Ascending aorta (tissue), 2 donors: Measurements from ENCODE around the gene C3orf18. TPM values are rescaled to one million over a fixed set of nuclear protein-coding genes. Genes with fewer than 3 reads are reported as not detected.
A peak's percentile ranks its signal among the peaks of the same experiment; 100 is the strongest.

Experiments
- DNase-seq, 2 donors: peaks; one replicate each; pipeline ENCODE4 v3.0.0-alpha.2; 2019; ENCODE audit warnings: low spot score in 2 of 2
- H3K27ac ChIP-seq, 2 donors: fragments of 200-600 bp; sonication (generic); one replicate each; pipeline ENCODE4 v1.5.1; 2016 to 2017; ENCODE audit warnings: mild to moderate bottlenecking in 1 of 2
- H3K27me3 ChIP-seq: fragments of 200-600 bp; sonication (generic); one replicate; pipeline ENCODE4 v1.5.1; 2017
- H3K36me3 ChIP-seq, 2 donors: fragments of 200-600 bp; sonication (generic); one replicate each; pipeline ENCODE4 v1.5.1; 2016
- H3K4me1 ChIP-seq, 2 donors: fragments of 200-600 bp; sonication (generic); one replicate each; pipeline ENCODE4 v1.5.1; 2016 to 2017; ENCODE audit warnings: mild to moderate bottlenecking in 1 of 2
- H3K4me3 ChIP-seq, 2 donors: fragments of 200-600 bp; sonication (generic); one replicate each; pipeline ENCODE4 v1.5.1; 2016 to 2017; ENCODE audit warnings: mild to moderate bottlenecking in 1 of 2
- H3K9me3 ChIP-seq, 2 donors: fragments of 200-600 bp; sonication (generic); one replicate each; pipeline ENCODE4 v1.5.1; 2016
- intact Hi-C: fragments of 100-400 bp; cut with DNase I; formaldehyde crosslinking; loops from one replicate; pipeline ENCODE4 v1.15.1; 2023
- total RNA-seq: library from RNA; depleted of rRNA; stranded (reverse); fragments of >200 nt; gene quantifications from one replicate; pipeline ENCODE4 v1.1.0, GENCODE V29; 2016
- TF ChIP-seq, protein P1 (sequence below), 3 experiments: fragments of 200-600 bp in 2 of 3; fragments of 450-650 bp in 1 of 3; sonication (generic) in 2 of 3; IDR thresholded peaks; one replicate each; pipeline ENCODE4 v1.5.1; 2016 to 2019; ENCODE audit warnings: antibody characterized with exemption in 3 of 3, mild to moderate bottlenecking in 1 of 3, moderate library complexity in 1 of 3

C3orf18 gene
- total RNA-seq: 29.5 TPM

DNA sequence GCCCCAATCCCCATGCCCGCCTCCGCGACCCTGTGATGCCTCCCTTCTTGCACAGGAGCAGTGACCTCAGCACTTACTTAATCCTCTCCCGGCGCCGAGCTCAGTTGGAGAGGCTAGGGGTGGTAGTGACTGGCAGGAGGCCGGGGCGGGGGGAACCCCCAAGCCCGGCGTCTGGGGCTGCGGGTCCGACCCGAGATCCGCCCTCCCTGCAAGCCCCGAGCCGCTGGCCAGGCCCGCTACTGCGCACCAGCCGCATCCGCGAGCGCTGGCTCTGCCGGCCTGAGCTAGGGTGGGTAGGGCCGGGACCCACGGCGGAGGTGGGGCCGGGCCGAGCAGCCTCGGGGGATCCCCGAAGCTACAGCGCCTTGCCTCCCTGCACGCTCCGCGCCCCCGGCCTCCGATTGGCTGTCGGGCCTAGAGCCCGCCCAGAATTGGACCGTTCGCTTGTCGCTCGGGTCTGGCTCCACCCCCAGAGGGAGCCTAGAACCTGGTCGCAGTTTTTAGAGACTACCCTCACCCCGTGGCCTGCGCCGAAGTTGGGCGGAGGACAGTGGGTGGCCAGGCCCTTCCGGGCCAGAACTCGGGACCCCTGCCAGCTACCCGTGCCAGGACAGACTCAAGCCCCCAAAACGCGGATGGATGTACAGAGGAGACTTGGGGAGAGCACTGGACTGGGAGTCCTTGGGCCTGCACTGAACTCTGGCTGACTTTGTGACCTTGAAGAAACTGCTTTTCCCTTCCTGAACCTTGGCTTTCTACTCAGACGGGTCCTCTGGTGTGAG lies at the start of gene C3orf18:
Gene C3orf18, minus strand, starts transcription at position 362 of the 782 bp plus-strand sequence. CDS start 2,048 bp downstream, outside the sequence.
- DNase-seq: peak; percentile 83 to 97
- Histone ChIP-seq H3K27me3 (no peaks in the 10 kb centered on the region), H3K4me3 (peak within 1 kb of the TSS; percentile 76 to 89), H3K27ac (peak within 1 kb of the TSS; percentile 75 to 85), H3K4me1 (peaks cover 0 to 19% of the 10 kb centered on the region in 2 donors), H3K36me3 (no peaks in the 10 kb centered on the region), H3K9me3 (no peaks in the 10 kb centered on the region)
- TF ChIP-seq, protein P1, sequence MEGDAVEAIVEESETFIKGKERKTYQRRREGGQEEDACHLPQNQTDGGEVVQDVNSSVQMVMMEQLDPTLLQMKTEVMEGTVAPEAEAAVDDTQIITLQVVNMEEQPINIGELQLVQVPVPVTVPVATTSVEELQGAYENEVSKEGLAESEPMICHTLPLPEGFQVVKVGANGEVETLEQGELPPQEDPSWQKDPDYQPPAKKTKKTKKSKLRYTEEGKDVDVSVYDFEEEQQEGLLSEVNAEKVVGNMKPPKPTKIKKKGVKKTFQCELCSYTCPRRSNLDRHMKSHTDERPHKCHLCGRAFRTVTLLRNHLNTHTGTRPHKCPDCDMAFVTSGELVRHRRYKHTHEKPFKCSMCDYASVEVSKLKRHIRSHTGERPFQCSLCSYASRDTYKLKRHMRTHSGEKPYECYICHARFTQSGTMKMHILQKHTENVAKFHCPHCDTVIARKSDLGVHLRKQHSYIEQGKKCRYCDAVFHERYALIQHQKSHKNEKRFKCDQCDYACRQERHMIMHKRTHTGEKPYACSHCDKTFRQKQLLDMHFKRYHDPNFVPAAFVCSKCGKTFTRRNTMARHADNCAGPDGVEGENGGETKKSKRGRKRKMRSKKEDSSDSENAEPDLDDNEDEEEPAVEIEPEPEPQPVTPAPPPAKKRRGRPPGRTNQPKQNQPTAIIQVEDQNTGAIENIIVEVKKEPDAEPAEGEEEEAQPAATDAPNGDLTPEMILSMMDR (IDR thresholded peaks at IDR 0.05): no peak
- intact Hi-C loops: loop anchor here (2.0 kb wide), 4 partner anchors 209 to 1103 kb away; partner anchors contain the start of genes MANF, TEX264 and TMEM115

DNA sequence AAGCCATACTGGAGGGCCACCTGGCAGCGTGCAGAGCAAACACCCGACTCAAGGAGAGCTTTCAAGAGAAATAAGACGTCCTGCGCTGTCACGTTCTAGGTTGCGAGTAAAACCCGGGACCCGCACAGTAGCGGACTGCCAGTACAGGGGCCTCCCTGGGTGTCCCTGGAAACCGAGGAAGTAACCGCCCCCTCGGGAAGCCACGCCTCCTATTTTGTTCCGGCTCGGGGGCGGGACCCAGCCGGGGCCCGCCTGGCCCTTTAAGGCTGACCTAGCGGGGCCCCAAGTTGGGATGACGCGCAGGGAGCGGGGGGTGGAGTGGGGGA lies 49.2 kb upstream of the C3orf18 start:
- Histone ChIP-seq H3K27ac (peak overlapping the region; percentile 78 to 90), H3K4me1 (peaks cover 0 to 25% of the 10 kb centered on the region in 2 donors), H3K4me3 (peak overlapping the region; percentile 93 to 99), H3K9me3 (no peaks in the 10 kb centered on the region), H3K27me3 (no peaks in the 10 kb centered on the region), H3K36me3 (no peaks in the 10 kb centered on the region)
- DNase-seq: peak; percentile 74 to 97
- intact Hi-C loops: loop anchor here (1.0 to 10.0 kb wide), 8 partner anchors 16 to 1348 kb away; partner anchors contain the start of genes DOCK3, PCBP4 and RBM15B
- TF ChIP-seq, protein P1 (IDR thresholded peaks at IDR 0.05): no peak

DNA sequence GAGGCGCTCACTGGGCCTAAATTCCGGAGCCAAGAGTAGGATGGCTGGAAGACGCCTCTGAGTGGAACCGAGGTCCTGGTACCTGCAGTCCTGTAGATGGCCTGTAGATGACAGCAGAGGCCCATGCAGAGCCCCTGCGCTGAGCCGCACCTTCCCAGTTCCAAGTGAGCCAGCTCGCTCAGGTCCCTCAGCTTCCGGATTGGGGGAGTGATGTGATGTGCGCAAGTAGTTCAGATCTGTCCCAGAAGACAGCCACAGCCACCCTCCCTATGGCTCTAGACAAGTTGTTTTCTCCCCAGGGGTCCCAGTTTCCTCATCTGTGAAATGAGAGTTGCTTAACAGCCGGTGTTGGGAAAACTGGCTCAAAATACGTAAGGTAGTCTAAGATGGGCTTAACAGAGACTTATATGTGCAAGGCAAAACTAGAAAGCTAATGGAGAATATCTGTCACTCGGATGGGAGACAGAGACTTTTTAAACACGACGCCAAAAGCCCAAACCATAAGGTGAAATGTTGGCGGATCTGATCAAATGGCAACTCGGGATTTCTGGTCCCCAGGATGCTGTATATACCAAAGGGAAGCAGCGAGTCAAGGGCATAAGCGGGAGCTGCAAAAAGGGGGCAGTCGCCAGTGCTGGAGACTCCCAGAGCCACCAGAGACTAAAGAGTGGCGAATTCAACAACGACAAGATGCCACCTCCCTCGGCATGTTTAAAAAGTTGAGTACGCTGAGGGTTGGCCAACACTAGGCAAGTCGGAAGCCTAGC lies 48.6 kb upstream of the C3orf18 start:
- Histone ChIP-seq H3K27ac (peak overlapping the region; percentile 78 to 90), H3K9me3 (no peaks in the 10 kb centered on the region), H3K27me3 (no peaks in the 10 kb centered on the region), H3K36me3 (no peaks in the 10 kb centered on the region), H3K4me1 (peaks cover 0 to 25% of the 10 kb centered on the region in 2 donors), H3K4me3 (peak overlapping the region; percentile 93 to 99)
- intact Hi-C loops: loop anchor here (1.0 to 10.0 kb wide), 8 partner anchors 15 to 1349 kb away; partner anchors contain the start of genes DOCK3, PCBP4 and RBM15B
- TF ChIP-seq, protein P1 (IDR thresholded peaks at IDR 0.05): peak; percentile 98 to 99 (median 99)
- DNase-seq: peak in 1 of 2 donors; percentile 92

DNA sequence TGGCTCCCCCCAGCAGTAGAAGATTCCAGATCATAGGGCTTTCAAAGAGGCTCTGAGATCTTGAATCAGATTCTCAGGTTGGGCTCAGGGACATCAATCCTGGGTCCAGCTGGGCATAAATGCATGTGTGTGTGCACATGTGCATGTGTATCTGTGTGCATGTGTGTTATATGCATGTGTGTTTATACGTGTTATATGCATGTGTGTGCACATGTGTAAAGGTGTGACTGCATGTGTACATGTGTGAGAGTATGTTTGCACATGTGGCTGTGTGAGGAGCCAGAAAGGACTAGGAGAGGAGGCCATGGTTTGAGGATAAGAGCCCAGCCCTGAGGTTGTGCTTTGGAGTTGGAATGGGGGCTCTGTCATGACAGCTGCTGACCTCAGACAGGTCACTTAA lies 47.6 kb upstream of the C3orf18 start:
- intact Hi-C loops: loop anchor here (10.0 kb wide), 2 partner anchors 100 to 1350 kb away; partner anchors contain the start of gene PCBP4
- Histone ChIP-seq H3K9me3 (no peaks in the 10 kb centered on the region), H3K4me1 (peaks cover 3 to 31% of the 10 kb centered on the region in 2 donors), H3K27me3 (no peaks in the 10 kb centered on the region), H3K36me3 (no peaks in the 10 kb centered on the region), H3K27ac (no peak overlapping the region), H3K4me3 (no peak overlapping the region)
- DNase-seq: no peak
- TF ChIP-seq, protein P1 (IDR thresholded peaks at IDR 0.05): no peak

DNA sequence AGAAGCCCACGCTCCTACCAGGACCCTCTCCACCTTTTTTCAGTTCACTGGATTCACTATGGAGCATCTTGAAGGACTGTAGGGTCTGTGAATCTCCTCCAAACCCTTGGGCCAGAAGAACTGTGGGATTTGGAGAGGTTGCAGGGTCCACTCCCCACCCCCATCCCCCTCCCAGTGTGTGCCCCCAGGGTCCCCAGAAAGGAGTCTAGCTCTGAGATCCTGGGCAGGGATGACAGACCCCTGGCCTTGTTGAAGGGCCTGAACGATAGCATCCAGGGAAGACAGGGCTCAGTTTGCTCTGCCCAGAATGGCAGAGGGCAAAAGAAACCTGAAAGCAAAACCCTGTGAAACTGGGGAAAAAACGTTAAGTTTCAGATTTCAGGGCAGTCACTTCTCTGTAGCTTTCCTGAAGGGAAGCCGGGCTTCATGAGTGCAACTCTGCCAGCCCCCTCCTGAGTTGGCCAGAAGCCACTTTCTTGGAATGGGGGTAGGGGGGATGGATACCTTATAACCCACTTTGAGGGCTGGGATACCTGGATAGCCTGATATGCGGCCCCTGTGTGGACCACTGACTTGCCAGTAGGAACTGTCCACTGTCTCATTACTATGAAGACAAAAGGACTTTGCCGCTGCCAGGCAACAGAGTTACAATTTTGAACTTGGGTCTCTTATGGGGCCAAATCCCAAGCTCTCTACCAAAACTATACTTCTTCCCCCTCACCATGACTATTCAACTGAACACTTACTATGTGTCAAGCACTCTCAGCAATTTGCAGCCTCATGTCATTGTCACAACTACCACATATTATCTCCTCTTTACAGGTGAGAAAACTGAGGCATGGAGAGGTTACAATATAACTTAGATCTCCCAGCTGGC lies 45.7 kb upstream of the C3orf18 start:
- peaks cover 3 to 30% of the 10 kb centered on the region in 2 donors for H3K4me1 ChIP-seq
- intact Hi-C loops: loop anchor here (1.0 to 10.0 kb wide), 4 partner anchors 98 to 1352 kb away; partner anchors contain the start of genes MANF, PCBP4 and TMEM115
- H3K4me3 ChIP-seq: peak overlapping the region in 1 of 2 donors; percentile 74
- no peak overlapping the region for H3K27ac ChIP-seq
- no peaks in the 10 kb centered on the region for H3K9me3 ChIP-seq
- no peak for DNase-seq
- H3K27me3 ChIP-seq: no peaks in the 10 kb centered on the region
- H3K36me3 ChIP-seq: peaks cover 0 to 1% of the 10 kb centered on the region in 2 donors
- TF ChIP-seq, protein P1 (IDR thresholded peaks at IDR 0.05): no peak
